IPS DF 19.7 (cell line): Measurements from ENCODE around the gene HSD17B14.
"Not testable (repeated sequence)": the region's sequence is repeated elsewhere in the genome, so short reads cannot be mapped to it uniquely, and the experiment has no call there.

ENCODE experiments used
- DNase-seq: peaks from one replicate; pipeline ENCODE4 v3.0.0-alpha.2; 2013; ENCODE audit warnings: low read depth, low spot score

The HSD17B14 gene

DNA sequence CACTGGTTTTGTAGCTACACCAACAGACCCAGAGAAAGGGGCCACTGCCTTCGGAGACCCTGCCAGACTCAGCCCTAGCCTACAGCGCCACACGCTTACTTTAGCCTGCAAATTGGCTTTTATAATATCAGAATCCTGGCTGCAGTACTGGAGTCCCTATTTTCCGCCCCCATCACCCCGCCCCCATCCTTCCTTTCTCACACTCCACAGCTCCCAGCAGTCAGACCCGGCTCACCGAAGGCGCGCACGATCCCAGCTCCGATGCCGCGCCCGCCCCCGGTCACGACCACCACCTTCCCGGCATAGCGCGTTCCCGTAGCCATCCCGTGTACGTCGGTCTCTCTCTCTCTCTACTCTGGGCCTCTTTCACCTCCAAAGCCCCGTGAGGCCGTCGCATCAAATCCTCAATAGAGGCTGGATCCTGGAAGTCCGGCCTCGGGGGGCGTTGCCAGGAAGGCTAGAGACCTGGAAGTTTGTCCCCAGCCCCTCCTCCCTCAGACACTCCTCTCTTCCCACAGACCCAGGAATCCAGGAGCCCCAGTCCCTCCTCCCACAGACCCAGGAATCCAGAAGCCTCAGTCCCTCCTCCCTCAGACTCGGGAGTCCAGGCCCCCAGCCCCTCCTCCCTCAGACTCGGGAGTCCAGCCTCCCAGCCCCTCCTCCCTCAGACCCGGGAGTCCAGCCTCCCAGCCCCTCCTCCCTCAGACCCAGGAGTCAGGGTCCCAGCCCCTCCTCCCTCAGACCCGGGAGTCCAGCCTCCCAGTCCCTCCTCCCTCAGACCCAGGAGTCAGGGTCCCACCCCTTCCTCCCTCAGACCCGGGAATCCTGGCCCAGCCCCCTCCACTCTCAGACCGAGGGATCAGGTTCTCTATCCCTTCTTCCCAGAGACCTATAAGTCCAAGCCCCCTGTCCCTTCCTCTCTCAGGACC, at the start of gene HSD17B14:
TSS of gene HSD17B14 (minus strand) at position 403 of the 929 bp plus-strand sequence. CDS start at position 323, 80 bp downstream.
- no peak for DNase-seq

GRCh38 chr19:48883726-48884125, 47.4 kb upstream of the HSD17B14 start:
- DNase-seq: no peak

GRCh38 chr19:48881741-48882657, 45.7 kb upstream of the HSD17B14 start:
- DNase-seq: no peak

DNA sequence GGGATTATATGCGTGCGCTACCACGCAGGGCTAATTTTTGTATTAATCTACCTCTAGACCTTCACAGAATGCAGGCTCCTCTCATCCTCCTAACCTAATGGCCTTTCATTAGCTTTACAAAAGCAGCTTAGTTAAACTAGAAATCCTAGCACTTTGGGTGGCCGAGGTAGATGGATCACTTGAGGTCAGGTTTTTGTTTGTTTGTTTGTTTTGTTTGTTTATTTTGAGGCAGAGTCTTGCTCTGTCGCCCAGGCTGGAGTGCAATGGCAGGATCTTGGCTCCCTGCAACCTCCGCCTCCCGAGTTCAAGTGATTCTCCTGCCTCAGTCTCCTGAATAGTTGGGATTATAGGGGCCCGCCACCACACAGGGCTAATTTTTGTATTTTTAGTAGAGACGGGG, 43.4 kb upstream of the HSD17B14 start:
- DNase-seq: not testable (repeated sequence)

DNA sequence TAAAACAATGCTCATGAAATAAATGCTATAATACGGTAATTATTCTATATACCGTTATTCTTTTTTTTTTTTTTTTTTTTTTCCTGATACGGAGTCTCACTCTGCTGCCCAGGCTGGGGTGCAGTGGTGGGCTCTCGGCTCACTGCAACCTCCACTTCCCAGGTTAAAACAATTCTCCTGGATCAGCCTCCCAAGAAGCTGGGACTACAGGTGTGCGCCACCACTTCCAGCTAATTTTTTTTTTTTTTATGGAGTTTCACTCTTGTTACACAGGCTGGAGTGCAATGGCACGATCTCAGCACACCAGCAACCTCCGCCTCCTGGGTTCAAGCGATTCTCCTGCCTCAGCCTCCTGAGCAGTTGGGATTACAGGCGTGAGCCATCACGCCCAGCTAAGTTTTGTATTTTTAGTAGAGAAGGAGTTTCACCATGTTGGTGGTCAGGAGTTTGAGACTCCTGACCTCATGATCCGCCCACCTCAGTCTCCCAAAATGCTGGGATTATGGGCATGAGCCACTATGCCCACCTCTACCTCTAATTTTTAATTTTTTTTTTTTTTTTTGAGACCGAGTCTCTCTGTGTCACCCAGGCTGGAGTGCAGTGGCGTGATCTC, 42.8 kb upstream of the HSD17B14 start:
- no peak for DNase-seq

DNA sequence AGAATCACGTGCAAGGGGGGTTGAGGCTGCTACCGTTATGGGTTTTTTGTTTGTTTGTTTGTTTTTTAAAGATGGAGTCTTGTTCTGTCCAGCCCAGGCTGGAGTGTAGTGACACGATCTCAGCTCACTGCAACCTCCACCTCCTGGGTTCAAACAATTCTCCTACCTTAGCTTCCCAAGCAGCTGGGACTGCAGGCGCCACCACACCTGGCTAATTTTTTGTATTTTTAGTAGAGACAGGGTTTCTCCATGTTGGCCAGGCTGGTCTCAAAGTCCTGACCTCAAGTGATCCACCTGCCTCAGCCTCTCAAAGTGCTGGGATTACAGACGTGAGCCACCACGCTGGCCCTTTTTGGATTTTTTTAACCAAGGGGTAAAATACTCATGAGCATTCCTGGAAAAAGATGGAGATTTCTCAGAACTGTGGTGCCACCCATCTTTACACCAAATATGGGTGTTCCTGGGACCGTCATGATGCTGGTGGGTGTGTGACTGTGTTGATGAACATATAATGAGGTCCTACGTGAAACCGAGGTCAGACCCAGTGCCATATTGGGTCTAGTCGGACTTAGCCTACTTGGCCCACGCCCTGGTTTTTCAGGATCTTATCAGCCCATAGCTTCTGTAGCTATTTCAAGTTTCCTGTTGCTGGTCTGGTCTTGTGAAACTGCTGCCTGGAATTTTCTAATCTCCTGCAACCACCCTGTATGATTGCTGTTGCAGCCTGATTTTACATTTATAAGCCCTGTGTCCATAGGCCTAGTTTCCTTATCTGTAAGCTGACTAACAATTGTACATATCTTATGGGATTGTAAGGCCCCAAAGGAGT, 42.1 kb upstream of the HSD17B14 start:
- DNase-seq: no peak

- DNase-seq: no peak
These were observed 41.5 kb upstream of the HSD17B14 start for GRCh38 chr19:48877855-48878195.

GRCh38 chr19:48876043-48876981, 40.0 kb upstream of the HSD17B14 start:
- DNase-seq: not testable (repeated sequence)

- no peak for DNase-seq
These were observed 38.2 kb upstream of the HSD17B14 start for GRCh38 chr19:48874303-48875135.

- no peak for DNase-seq
These were observed 37.4 kb upstream of the HSD17B14 start for GRCh38 chr19:48873476-48874302.

DNA sequence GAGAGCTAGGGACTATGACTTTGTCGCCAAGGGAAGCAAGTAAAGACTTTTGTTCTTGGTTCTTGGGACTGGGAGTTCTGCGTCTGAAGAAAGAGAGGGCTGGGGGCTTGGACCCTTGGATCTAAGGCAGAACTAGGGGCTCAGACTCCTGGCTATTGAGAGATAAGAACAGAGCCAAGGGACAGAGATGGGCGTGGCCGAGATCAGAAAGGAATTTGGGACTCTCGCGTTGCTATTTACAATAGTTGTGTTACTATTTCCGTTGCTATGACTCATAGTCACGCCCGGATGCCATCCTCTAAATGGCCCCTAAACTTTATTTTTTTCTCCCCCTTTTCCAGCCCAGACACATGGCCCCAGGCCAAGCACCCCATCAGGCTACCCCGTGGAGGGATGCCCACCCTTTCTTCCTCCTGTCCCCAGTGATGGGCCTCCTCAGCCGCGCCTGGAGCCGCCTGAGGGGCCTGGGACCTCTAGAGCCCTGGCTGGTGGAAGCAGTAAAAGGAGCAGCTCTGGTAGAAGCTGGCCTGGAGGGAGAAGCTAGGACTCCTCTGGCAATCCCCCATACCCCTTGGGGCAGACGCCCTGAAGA, 36.7 kb upstream of the HSD17B14 start:
- no peak for DNase-seq

DNA sequence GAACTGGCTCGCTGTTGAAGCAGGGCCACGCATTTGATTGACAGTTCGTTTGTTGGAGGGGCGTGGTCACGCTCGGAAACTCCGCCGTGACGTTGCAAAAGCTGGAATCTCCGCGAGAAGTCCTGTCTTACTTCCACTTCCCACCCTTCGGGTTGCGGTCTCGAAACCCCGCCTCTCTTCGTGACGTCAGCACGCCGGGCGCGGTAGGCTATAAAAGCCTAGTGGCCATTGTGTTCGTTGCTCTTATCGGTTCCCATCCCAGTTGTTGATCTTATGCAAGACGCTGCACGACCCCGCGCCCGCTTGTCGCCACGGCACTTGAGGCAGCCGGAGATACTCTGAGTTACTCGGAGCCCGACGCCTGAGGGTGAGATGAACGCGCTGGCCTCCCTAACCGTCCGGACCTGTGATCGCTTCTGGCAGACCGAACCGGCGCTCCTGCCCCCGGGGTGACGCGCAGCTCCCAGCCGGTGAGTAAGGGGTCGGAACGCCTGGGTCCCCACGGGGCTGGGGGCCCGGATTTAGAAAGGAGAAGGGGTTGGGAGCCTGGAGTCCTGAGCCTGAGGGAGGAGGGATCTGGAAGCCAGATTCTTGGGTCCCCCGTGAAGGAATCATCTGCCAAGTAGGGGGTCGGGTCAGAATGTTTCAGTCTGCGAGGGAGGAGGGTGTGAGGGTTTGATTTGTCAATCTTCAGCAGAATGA, 36.0 kb upstream of the HSD17B14 start, which contains the start of gene PPP1R15A:
TSS of gene PPP1R15A (plus strand) at position 240 of the 702 bp plus-strand sequence. CDS start 813 bp downstream, outside the sequence.
- DNase-seq: peak; percentile 86

DNA sequence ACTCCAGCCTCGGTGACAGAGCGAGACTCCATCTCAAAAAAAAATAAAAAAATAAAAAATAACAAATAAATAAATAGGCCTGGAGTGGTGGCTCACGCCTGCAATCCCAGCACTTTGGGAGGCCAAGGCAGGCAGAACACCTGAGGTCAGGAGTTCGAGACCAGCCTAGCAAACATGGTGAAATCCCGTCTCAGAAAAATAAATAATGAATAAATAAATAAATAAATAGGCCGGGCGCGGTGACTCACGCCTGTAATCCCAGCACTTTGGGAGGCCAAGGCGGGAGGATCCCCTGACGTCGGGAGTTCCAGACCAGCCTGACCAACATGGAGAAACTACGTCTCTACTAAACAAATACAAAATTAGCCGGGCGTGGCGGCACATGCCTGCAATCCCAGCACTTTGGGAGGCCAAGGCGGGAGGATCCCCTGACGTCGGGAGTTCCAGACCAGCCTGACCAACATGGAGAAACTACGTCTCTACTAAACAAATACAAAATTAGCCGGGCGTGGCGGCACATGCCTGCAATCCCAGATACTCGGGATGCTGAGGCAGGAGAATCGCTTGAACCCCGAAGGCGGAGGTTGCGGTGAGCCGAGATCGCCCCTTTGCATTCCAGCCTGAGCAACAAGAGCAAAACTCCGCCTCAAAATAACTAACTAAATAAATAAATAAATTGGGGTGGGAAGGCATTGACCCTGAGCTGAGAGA, 35.3 kb upstream of the HSD17B14 start:
- DNase-seq: not testable (repeated sequence)

GRCh38 chr19:48870048-48870447, 33.8 kb upstream of the HSD17B14 start:
- DNase-seq: no peak

DNA sequence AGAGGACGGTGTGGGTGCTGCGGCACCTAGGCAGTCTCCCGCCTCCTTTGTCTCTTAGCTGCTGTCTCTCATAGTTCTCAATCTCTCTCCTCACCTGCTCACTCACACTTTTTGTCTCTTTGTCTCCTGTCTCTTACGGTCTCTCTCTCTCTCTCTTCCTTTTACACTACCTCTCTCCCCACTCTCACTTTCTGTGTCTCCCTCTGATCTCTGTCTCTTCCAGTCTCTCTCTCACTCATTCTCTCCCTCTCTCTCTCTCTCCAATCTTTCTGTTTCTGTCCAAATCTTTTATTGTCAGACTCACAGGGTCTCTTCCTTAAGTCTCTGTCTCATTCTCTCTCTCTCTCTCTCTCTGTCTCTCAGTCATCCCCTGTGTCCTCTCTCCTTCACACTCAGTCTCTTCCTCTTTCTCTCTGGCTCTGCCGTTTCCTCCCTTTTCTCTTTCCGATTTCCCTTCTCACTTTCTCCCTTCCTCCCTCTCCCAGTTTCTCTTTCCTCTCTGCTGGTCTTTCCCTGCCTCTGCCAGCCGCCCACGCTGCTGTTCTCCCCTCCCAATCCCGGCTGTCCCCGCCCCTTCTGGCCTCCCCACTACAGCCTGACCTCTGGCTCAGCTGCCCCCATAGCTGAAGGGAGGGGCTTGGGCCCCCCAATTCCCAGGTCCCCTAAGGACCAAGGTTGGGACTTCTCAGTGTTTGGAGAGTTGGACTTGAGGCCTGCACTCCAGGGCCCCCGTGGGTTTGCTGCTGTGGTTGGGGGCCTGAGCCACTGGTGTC, 32.0 kb upstream of the HSD17B14 start, which contains the start of gene PLEKHA4:
TSS of gene PLEKHA4 (minus strand) at position 504 of the 773 bp plus-strand sequence. CDS start 997 bp downstream, outside the sequence.
- no peak for DNase-seq
